H1 (cell line): ENCODE measurements around the gene RGS6. TPM values are rescaled to one million over a fixed set of nuclear protein-coding genes. Genes with fewer than 3 reads are reported as not detected.

Source experiments
- RAD21 ChIP-seq, 2 experiments: IDR thresholded peaks in 1 of 2; conservative IDR thresholded peaks in 1 of 2; 2 replicates each; pipeline ENCODE4 v1.6.1; 2011; ENCODE audit warnings: low read depth in 2 of 2, low read length in 2 of 2, improper control_type of control experiment in 1 of 2, inconsistent platforms in 1 of 2, mild to moderate bottlenecking in 1 of 2, moderate library complexity in 1 of 2
- polyA plus RNA-seq, 7 experiments: library from polyadenylated mRNA; depleted of rRNA in 3 of 7; stranded (reverse) in 5 of 7; unstranded in 2 of 7; fragments of >200 nt in 5 of 7; fragments of 200-250 nt in 2 of 7; gene quantifications; 1 replicate in 5 of 7; 2 replicates in 1 of 7; 4 replicates in 1 of 7; pipeline versions ENCODE4 v1.2.1 to v1.2.3, GENCODE V29; 2011 to 2013; ENCODE audit warnings: missing spikeins in 2 of 7, mixed read lengths in 2 of 7
- total RNA-seq: library from RNA; stranded (reverse); fragmentation: NEBNext Ultra II Directional; extraction: Animal tissue kit (Norgen Biotek cat#: 25700); gene quantifications from 2 replicates; pipeline ENCODE4 v1.2.1, GENCODE V29; 2021
- TF ChIP-seq, protein P1 (sequence below): IDR thresholded peaks from 2 replicates; pipeline ENCODE4 v1.6.1; 2012; ENCODE audit warnings: inconsistent platforms

The RGS6 gene
- total and polyA plus RNA-seq, 2 of the 8 experiments (the other 6 are each of a cell fraction or from before 2014, with no cell fraction given): 0.26 to 1.1 TPM

- TF ChIP-seq, protein P1, sequence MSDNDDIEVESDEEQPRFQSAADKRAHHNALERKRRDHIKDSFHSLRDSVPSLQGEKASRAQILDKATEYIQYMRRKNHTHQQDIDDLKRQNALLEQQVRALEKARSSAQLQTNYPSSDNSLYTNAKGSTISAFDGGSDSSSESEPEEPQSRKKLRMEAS: no peak
- TF ChIP-seq RAD21 (IDR thresholded peaks at IDR 0.05 in 1 of 2, conservative IDR thresholded peaks at IDR 0.05 in 1 of 2; ENCODE audit: low read depth in 2 of 2, low read length in 2 of 2): no peak
These were observed 382.7 kb downstream of the RGS6 start (continued) for GRCh38 chr14:72314808-72315435.
